NCI-H2107 (cell line): ENCODE measurements around the gene SCAMP2.
"Not testable (repeated sequence)": the region's sequence is repeated elsewhere in the genome, so short reads cannot be mapped to it uniquely, and the experiment has no call there.

Source experiments
- DNase-seq: peaks from one replicate; lab custom pipeline; 2025; lab: John Stamatoyannopoulos, UW

The SCAMP2 gene, protein sequence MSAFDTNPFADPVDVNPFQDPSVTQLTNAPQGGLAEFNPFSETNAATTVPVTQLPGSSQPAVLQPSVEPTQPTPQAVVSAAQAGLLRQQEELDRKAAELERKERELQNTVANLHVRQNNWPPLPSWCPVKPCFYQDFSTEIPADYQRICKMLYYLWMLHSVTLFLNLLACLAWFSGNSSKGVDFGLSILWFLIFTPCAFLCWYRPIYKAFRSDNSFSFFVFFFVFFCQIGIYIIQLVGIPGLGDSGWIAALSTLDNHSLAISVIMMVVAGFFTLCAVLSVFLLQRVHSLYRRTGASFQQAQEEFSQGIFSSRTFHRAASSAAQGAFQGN

DNA sequence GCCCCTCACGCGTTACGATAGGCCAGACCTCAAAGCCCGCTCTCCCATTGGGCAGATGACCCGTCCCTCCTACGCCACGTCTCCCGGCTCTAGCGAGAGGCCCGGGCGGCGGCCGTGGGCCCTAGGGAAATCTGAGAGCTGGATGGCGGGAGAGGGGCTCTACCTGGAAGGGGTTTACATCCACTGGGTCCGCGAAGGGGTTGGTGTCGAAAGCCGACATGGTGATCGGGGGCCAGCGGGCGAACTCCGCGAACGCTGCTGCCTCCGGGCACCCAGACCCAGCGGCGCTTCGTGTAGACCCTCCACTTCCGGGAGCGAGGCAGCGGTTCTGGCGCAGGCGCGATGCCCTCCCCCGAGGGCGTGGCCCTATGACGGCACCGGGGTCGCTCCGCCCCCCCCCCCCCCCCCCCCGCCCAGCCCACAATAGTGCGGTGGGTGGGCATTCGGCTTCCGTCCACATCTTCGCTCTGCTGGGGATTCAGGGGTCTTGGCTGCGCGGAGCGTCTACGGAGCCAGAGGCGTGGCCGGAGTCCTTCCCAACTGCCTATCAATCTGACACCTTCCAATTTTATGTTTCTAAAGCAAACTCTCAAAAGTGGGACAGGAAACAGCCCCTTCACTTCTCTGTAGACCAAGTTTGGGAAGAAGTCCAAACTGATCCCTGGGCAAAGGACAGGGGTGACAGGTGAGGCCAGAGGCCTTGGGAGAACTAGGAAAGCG, at the start of gene SCAMP2:
TSS of gene SCAMP2 (minus strand) at position 330 of the 720 bp plus-strand sequence. CDS start at position 220, 110 bp downstream.
- peak; percentile 35 for DNase-seq

DNA sequence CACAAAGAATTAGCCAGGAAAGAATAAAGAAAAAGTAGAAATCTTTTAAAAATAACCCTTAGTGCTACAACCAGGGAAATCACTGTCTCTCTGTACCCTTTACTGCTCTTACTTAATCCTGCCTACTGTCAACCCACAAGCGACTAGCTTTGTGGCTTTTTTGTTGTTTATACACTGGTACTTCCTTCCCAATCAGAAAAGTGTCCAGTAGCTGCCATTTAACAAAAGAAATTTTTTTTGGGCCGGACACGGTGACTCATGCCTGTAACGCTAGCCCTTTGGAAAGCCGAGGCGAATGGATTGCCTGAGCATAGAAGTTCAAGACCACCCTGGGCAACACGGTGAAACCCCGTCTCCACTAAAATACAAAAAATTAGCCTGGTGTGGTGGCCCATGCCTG, 47.3 kb upstream of the SCAMP2 start:
- no peak for DNase-seq

DNA sequence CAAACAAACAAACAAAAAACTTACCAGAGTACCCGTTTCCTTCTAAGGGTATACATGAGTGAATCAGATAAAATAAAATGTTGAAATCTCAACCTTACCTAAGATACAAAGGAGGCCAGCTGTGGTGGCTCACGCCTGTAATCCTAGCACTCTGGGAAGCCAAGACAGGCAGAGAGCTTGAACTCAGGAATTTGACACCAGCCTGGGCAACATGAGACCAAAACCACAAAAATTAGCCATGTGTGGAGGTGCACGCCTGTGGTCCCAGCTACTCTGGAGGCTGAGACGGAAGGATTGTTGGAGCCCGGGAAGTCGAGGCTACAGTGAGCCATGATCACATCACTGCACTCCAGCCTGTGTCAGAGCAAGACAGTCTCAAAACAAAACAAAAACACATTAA, 44.5 kb upstream of the SCAMP2 start:
- DNase-seq, result no peak

DNA sequence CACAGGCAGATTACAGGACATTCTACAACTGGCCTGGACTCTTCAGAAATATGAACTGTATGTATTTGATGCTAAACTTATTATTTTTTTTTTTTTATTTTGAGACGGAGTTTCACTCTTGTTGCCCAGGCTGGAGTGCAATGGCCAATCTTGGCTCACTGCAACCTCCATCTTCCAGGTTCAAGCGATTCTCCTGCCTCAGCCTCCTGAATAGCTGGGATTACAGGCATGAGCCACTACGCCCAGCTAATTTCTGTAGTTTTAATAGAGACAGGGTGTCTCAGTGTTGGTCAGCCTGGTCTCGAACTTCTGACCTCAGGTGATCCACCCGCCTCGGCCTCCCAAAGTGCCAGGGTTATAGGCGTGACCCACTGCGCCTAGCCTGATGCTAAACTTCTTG, 40.6 kb upstream of the SCAMP2 start:
- DNase-seq, result not testable (repeated sequence)

DNA sequence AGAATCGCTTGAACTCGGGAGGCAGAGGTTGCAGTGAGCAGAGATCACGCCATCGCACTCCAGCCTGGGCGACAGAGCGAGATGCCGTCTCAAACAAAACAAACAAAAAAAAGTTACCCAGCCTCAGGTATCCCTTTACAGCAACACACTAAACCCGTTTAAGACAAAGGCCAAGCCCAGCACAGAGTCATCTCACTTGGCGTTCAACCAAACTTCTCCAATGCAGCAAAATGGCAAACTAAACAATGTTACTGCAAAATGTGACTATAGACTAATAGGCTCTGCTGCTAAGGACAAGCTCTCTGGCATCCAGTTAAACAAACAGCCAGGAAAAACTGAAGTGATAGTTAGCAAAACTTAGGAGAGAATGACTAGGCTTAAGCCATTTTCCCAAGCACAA, 39.9 kb upstream of the SCAMP2 start:
- DNase-seq, result no peak

DNA sequence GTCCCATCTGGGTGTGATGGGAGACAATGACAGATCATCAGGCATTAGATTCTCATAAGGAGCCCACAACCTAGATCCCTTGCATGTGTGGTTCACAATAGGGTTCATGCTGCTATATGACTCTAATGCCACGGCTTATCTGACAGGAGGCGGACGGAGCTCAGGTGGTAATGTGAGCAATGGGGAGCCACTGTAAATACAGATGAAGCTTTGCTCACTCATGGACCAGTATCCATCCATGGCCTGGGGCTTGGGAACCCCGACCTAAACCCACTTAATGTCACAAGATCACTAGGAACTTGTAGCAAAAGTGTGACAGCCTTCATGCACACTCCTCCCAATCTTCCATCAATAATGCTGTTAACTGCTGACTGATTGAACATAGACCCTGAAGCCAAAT, 35.5 kb upstream of the SCAMP2 start:
- DNase-seq, result no peak

DNA sequence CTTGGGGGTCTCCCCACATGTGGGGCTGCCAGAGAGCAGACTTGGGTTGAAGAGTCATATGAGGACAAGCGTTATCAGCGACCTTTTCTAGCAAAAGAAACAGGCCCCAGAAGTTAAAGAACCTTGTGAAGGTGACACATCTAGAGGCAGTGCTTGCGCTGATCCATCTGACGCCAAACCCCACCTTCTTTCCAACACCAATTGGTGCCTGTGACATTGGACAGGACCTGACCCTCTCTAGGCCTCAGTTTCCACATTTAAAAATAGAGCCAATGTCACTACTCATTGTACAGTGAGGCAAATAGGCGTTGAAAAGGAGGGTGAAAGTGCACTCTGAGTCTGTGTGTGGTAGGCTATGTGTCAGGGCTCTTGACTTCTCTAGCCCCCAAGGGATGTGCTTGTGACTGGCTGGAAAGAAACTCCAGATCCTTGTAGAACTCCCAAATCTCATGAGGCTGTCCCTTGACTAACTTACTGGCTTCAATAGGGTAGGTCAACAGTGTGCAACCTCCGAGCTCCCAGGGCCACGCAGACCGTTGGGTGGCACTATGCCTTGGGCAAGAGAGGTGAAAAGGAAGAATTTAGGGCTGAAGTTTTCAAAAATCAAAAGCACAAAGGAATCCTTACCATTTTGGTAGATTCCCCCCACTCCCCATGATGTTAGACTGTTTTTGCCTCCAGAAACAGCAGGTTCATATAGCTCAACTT, 34.2 kb upstream of the SCAMP2 start:
- no peak for DNase-seq

DNA sequence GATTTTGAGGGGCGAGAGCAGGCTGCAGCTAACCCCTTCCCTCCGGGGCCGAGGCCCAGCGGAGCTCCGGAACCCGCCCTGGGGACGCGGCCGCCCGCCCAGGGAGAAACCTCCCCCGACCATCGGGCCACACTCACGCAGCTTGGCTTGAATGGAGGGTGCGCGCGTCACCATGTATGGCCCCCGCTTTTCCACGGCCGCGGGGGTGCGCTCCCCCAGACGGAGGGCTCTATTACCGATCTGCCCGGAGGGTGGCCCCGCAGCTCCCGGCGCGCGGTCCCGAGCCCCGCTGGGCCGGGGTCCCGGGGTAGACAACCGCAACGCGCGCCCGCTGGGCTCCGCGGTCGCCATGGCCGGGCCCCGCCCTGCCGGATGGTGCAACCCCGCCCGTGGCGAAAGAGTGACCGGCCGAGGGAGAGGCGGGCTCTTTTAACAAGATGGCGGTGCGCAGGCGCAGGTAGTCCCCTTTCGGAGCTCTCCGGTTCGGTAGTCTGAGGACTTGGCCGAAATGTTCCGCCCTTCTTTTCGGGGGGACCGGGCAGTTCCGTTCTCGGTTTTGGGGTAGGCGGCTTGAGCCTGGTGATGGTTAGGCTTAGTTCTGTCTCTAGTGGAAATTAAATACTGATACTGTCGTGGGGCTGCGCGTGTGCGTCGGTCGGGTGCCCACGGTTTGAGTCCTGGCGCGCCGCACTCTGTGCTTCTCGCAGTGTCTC, 33.4 kb upstream of the SCAMP2 start, which contains the start of gene FAM219B:
TSS of gene FAM219B (minus strand) at position 402 of the 713 bp plus-strand sequence. CDS start at position 351, 51 bp downstream.
- DNase-seq, result peak; percentile 35

DNA sequence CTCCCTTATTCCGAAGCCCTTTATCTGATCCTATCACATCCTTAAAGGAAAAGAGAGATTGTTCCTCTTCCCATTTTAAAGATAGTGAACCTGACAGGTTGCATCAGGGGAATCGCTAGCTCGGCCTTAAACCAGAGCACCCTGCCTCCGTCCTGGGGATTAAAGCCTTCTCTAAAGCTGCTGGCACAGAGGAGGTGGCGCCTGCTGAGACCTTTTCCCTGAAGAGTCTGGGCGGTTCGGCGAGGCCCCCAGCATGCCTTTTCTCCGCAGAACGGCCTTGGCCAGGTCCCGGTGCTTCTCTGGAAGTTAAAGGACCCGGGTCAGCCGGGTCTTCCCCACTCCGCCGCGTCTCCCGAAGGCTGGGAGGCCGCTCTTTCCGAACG, 32.9 kb upstream of the SCAMP2 start:
- no peak for DNase-seq

DNA sequence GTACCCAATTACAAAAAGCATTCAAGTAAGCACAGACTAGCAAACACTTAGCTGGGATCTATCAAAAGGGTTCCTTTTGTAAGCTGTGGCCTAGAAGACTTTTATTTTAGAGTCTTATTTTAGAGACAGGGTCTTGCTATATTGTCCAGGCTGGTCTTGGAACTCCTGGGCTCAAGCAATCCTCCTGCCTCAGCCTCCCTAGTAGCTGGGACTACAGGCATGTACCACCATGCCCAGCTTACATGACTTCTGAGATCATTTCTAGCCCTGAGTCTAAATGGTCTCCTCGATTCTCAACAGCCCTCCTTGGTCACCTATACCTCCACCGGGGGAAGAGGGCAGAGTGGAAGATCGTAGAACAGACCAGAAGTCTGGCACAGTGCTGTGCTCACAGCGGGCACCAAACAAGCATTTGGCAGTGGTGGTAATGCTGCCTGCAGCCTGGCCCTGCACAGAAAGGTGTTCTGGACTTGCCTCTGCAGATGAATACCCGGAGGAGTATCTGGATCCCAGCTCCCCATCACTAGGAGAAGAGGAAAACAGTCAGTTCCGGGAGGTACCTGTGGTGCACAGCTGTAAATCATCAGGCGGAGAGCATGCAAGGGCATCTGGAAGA, 31.1 kb upstream of the SCAMP2 start:
- DNase-seq, result no peak

DNA sequence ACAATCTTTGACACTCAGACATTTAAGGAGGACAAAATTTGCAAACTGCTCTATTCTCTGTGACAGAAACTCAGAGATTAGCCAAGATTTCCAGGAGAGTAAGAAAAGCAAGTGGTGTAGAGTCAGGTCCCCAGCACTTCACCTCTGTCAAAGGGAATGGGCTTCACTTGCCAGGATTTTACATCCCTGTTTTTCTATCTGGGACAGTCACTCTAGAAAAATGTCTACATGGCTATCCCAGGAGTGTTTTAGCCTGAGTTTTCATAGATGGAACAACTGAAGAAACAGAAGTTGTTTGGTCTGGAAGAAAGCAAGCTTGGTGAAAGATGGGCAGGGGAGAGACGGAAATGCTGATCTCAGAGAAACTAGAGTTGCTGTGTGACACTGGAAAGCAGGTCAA, 30.5 kb upstream of the SCAMP2 start:
- DNase-seq, result no peak

DNA sequence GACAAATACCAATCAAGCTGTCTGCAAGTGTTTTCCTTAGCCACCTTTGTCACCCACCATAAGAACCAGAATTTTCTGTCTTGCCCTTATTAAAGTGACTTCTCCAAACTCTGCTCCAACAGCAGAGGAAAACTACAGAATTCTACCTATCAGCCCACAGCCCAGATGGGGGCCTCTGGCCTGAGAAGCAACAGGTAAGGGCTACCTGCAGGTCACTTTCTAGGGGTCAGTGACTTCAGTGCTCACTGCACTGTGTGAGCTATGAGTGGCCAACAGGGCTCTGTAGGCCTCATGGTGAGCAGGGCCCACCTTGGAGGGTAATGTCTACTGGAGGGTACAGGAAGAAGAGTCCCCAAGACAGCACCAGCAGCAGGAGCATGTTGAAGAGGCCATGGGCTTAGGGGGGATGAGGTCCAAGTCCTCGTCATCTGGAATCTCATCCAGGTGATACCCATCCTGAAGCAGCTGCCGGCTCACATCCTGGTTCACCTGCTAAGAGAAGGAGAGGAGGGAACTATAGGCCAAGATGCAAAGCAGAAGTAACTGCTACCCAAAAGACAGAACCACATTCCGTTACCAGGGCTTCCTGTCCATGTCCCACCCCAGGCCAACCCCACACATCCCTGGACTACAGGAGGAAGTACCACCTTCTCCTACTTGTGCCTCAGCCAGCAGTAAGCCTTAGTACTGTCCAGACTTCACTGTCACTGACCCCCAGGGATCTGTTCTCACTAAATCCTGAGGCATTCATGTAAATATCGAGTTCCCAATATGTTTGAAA, 29.3 kb upstream of the SCAMP2 start:
- DNase-seq, result no peak

DNA sequence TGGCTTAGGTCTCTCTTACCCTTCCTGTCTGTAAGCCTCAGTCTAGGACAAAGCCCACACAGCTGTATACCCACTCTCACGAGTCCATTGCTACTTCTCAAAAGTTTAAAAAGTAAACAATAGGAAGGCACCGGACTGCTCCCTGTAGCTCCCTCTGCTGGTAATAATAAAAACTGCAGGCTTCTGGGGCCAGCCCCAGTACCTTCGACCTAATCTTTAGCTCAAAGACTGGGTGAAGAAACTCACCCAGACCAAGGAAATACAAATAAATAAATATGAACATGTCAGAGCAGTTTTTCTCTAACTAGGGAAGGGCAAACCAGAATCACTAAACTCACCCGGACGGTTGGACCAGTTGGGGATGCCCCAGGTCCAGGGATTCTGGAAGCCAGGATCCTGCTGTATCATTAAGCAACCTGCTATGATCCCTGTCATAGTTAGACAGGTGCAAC, 28.5 kb upstream of the SCAMP2 start:
- DNase-seq, result no peak

DNA sequence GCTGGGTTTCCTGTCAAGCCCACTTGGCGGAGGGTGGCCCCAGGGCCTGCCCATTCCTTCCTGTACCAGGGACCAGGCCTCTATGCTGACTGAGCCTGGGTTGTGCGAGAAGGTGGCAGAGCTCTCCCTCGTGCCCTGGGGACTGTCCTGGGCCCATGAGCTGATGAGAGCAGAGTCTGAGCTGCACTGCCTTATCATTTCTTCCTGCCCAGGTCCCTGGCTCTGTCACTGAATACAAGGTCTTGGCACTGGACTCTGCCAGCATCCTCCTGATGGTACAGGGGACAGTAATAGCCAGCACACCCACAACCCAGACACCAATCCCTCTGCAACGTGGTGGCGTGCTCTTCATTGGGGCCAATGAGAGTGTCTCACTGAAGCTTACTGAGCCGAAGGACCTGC, 24.1 kb upstream of the SCAMP2 start:
- no peak for DNase-seq

DNA sequence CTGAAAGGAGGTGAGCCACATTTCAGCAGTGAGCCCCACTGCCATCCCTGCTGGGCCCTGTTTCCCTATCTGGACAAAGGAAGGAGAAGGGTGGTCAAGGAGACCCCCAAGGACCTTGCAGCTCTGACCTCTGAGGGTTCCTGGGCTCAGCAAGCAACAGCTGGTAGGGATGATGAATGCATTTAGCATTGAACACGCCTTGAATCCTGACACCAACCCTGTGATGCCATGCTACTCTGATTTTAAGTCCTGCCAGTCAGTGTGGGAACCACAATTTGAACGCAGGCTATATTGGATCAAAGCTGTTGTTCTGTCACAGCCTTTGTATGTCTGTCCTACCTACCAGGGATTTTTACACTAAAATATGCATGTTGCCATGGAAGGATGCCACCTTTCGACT, 23.2 kb upstream of the SCAMP2 start:
- DNase-seq, result no peak

DNA sequence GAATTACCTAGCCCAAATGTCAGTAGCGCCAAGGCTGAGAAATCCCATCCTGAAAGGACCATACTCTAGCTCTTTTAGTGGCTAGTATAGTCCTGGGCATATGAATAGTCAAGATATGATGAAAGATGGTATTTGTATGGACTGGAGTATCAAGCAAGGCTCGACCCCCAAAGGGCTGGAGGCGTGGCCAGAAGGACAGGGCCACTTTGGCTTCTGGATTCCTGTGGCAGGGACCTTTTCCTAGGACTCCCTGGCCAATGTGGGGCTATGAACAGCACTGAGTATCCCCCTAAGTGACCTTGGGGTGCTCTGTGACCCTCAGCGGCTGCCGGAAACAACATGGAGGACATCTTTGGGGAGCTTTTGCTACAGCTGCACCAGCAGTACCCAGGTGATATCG, 22.7 kb upstream of the SCAMP2 start:
- DNase-seq, result no peak

DNA sequence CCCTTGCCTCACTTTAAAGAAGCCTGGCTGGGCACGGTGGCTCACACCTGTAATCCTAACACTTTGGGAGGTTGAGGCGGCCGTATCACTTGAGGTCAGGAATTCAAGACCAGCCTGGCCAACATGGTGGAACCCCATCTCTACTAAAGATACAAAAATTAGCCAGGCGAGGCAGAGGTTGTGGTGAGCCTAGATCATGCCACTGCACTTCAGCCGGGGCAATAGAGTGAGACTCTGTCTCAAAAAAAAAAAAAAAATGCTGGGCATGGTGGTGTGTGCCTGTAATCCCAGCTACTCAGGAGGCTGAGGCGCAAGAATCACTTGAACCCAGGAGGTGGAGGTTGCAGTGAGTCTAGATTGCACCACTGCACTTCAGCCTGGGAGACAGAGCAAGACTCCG, 21.2 kb upstream of the SCAMP2 start:
- DNase-seq, result not testable (repeated sequence)

DNA sequence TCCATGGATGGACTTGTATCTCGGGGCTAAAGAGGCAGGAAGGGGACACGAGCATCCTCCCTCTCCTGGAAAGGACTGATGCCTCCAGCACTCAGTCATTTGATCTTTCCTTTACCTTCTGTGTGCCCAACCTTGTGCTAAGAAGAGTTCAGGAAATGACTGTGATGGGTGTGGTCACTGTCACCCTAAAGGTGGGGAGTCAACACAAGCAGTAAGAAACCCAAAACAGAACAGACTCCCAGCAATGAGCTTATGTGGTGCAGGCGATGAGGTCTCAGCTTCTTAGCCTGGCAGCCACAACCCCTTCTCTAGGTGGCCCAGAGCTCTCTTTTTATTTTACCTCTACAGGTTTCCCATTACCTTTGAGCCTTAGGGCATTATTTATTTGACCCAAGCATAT, 20.5 kb upstream of the SCAMP2 start:
- no peak for DNase-seq

DNA sequence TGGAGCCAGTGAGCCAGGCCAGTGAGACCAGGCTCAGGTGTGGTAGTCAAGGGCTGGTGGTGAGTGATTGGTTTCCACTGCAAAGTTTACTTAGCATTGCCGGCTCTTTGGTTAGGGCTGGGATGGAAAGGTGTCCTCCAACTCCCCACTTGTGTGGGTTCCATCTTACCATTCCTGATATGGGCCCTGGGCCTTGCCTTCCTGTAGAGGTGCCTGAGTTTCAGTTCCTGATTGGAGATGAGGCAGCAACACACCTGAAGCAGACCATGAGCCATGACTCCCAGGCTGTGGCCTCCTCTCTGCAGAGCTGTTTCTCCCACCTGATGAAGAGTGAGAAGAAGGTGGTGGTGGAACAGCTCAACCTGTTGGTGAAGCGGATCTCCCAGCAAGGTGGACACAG, 19.8 kb upstream of the SCAMP2 start:
- no peak for DNase-seq

DNA sequence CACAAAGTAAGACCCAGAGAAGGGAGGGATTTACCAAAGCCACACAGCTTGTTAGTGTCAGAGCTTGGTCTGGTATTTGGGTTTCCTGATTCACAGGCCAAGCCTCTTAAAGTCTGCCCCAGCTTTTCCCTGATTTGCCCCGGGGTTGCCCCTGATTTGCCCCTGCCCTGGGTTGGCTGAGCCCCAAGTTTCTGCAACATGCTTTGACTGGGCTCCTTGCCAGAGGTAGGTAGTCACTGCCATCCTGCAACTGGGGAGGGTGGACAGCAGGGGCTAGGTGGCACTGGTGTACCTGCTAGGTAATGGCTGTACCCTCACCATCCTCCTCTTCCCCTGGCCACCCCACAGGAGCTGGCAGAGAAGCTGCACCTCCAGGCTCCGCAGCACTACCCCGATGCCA, 19.1 kb upstream of the SCAMP2 start:
- DNase-seq, result no peak

DNA sequence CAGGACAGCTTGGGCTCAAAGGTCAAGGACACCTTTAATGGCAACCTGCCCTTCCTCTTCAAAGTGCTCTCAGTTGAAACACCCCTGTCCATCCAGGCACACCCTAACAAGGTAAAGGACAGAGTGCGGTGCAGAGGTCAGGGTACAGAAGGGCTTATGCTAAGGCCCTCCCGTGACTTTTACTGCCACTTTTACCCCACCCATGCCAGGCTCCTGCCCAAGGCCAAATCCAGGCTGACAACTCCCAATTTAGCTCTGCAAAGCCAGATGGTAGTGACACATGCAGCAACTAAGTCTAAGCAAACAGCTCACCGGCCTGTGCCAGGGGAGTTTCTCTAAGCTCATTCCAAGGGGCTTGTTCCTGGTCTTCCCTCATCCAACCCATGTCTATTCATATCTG, 18.3 kb upstream of the SCAMP2 start:
- no peak for DNase-seq
